Activated T-helper 1 cell treated with anti-CD3 and anti-CD28 coated beads, Interleukin-12 subunit alpha, Interleukin-12 subunit beta, Interleukin-2, Interleukin-4 antibody, amounts not matched to agents 30 ng/mL and 10 ng/mL and 1 ng/mL, durations not matched to agents 14 hours and 24 hours and 36 hours (primary cell): ENCODE measurements around the gene SF3B2. TPM values are rescaled to one million over a fixed set of nuclear protein-coding genes. Genes with fewer than 3 reads are reported as not detected.
"Not testable (repeated sequence)": the region's sequence is repeated elsewhere in the genome, so short reads cannot be mapped to it uniquely, and the experiment has no call there.

ENCODE experiments used
- DNase-seq: peaks from one replicate; pipeline ENCODE4 v3.0.0; 2021; ENCODE audit warnings: low spot score
- H3K27ac Mint-ChIP-seq: one replicate; pipeline ENCODE4 v1.8.0; 2021; ENCODE audit warnings: mild to moderate bottlenecking, mixed read lengths
- H3K27me3 Mint-ChIP-seq: one replicate; pipeline ENCODE4 v1.8.0; 2022; ENCODE audit warnings: mild to moderate bottlenecking, moderate library complexity, mixed read lengths; ENCODE audit not compliant: insufficient read depth
- H3K36me3 Mint-ChIP-seq: one replicate; pipeline ENCODE4 v1.8.0; 2021; ENCODE audit warnings: low read depth, mixed read lengths
- H3K4me1 Mint-ChIP-seq: one replicate; pipeline ENCODE4 v1.8.0; 2021; ENCODE audit warnings: low read depth, mixed read lengths
- H3K4me3 Mint-ChIP-seq: one replicate; pipeline ENCODE4 v1.8.0; 2021; ENCODE audit warnings: mild to moderate bottlenecking, moderate library complexity, mixed read lengths
- H3K9me3 Mint-ChIP-seq: one replicate; pipeline ENCODE4 v1.8.0; 2021; ENCODE audit warnings: mixed read lengths
- intact Hi-C: fragments of 100-400 bp; cut with micrococcal nuclease; formaldehyde crosslinking; loops from one replicate; pipeline ENCODE4 v1.15.1; 2024
- total RNA-seq: library from RNA; stranded (reverse); gene quantifications from 2 replicates; pipeline ENCODE4 v1.2.3, GENCODE V29; 2022

SF3B2 gene
- total RNA-seq, 1 donor from 2014 or later: 267 TPM

DNA sequence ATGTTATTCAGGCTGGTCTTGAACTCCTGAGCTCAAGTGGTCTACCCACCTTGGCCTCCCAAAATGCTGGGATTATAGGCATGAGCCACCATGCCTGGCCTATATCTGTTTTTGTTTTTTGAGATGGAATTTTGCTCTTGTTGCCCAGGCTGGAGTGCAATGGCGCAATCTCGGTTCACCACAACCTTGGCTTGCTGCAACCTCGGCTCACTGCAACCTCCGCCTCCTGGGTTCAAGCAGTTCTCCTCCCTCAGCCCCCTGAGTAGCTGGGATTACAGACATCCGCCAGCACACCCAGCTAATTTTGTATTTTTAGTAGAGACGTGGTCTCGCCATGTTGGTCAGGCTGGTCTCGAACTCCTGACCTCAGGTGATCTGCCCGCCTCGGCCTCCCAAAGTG is 47.6 kb downstream of the SF3B2 start:
- Mint-ChIP-seq H3K4me1 (peaks cover 45% of the 10 kb centered on the region), H3K36me3 (peaks cover 21% of the 10 kb centered on the region)
- H3K27ac Mint-ChIP-seq, H3K4me3 Mint-ChIP-seq, H3K27me3 Mint-ChIP-seq, DNase-seq, H3K9me3 Mint-ChIP-seq: not testable (repeated sequence)
- intact Hi-C loops: loop anchor here (1.0 to 2.0 kb wide), 4 partner anchors 14 to 29 kb away; partner anchors contain the start of gene PACS1

DNA sequence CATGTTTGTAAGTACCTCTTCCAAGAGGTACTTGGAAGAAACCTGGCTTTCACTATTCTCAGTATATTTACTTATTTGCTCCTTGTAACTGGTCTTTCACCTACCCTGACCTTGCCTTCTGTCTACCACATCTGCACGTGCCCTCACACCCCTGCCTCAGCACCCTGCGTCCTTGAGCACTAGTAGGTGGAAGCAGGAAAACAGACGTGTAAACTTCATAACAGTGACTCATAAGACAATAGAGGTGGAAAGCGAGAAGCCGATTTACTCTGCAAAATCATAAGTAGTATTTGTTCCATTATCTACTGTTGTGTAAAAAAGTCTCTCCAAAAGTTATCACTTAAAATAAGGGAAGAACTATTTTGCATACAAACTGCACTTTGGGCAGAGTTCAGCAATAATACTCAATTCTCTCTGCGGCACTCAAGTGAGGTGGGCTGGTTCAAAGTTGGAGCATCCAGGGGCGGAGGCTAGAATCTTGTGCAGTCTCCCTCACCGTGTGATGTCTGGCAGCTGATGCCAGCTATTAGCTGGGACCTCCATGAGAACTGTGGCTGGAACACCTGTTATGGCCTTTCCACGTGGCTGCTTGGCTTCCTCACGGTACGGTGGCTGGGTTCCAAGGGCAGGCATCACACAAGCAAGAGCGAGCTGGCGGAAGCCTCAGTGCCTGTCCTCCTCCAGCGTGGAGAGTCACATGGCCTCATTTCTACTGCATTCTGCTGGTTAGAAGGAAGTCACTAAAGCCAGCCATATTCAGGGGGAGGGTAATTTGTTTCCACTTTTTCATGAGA is 48.3 kb downstream of the SF3B2 start:
- intact Hi-C loops: loop anchor here (1.0 to 2.0 kb wide), 4 partner anchors 13 to 30 kb away; partner anchors contain the start of gene PACS1
- H3K36me3 Mint-ChIP-seq: peaks cover 21% of the 10 kb centered on the region

DNA sequence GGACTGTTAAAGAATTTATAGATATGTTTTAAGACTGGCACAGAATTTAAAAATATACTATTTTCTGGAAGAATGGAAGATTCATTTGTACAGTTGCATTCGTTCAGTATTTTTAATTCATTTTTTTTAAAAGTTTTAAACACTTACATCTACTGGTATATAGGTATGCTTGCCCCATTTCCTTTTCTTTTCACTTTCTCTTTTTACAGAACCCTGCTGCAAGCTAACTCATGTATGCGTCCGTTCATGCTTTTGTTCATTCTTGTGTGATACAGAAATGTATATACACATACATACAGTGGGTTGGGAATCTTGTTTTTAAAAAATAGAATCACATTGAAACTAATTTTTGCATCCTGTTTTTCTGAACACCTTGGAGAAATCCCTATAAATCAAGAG is 48.9 kb downstream of the SF3B2 start:
- intact Hi-C loops: loop anchor here (2.0 kb wide), 3 partner anchors 20 to 30 kb away; partner anchors contain the start of gene PACS1
- Mint-ChIP-seq H3K4me1 (peaks cover 59% of the 10 kb centered on the region), H3K27me3 (no peaks in the 10 kb centered on the region), H3K4me3 (peak overlapping the region; percentile 83), H3K9me3 (peaks cover 4% of the 10 kb centered on the region), H3K36me3 (peaks cover 27% of the 10 kb centered on the region), H3K27ac (peak overlapping the region; percentile 86)
- no peak for DNase-seq

More for the DNA sequence above, 48.3 kb downstream of the SF3B2 start:
- peak; percentile 63 for DNase-seq
- H3K4me1 Mint-ChIP-seq: peaks cover 53% of the 10 kb centered on the region
- peak overlapping the region; percentile 86 for H3K27ac Mint-ChIP-seq
- peak overlapping the region; percentile 83 for H3K4me3 Mint-ChIP-seq
- no peaks in the 10 kb centered on the region for H3K27me3 Mint-ChIP-seq
- peaks cover 4% of the 10 kb centered on the region for H3K9me3 Mint-ChIP-seq

DNA sequence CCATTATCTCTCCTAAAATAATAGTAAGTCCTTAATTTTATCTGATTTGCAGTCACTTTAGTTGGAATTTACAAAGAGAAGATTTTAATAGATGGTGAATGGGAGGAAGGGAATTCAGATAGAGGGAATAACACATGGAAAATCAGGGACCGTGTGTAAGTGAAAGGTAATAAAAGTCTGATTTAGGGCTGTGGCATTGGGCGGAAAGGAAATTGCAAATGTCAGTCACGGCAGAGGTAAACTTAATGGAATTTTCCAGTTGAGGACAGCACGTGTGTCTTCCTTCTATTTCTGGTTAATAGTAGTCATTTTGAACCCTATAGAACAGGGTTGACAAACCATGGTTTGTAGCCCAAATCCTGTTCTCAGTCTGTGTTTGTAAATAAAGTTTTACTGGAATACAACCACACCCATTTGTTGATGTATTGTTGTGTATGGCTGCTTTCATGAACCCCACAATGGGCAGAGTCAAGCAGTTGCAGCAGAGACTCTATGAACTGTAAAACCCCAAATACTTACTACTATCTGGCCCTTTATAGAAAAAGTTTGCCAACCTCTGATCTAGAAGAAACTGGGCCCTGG is 52.0 kb downstream of the SF3B2 start:
- Mint-ChIP-seq H3K36me3 (peaks cover 34% of the 10 kb centered on the region), H3K4me1 (peaks cover 78% of the 10 kb centered on the region), H3K4me3 (no peak overlapping the region), H3K9me3 (peaks cover 10% of the 10 kb centered on the region), H3K27ac (peak overlapping the region; percentile 4), H3K27me3 (no peaks in the 10 kb centered on the region)
- DNase-seq: no peak
- intact Hi-C loops: no loop called here

DNA sequence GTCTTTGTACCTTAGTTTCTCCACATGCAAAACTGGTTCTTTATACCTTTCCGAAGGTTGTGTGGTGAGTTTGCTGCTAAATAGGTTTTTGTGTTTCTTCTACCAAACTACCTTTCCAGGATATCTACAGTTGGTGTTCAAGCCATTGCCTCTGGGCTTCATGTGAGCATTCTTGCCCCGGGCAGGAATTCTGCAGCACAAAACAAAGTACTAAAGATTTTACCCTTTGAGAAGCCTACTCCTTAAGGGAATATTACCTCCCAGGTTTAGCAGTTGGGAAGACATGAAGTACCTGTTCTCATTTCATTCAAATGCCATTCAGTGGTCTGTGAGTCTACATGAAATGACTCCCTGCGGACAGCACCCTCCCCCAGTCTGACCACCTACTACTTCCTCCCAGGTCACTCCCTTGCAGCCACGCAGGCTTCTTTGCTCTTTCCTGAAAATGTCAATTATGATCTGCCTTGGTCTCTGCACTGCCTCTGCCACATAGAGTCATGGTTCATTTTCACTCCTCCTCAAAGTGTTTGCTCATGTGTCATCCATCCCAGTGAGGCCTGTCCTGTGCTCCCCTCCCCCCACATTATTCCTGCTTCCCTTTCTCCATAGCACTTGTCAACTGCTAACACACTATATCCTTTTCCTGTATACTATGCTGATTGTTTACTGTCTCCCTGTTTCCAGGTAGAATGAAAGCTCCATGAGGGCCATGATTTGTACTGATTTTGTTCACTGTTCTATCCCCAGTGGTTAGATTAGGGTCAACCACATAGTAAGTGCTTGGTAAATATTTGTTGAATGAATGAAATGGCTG is 54.8 kb downstream of the SF3B2 start:
- H3K9me3 Mint-ChIP-seq: peaks cover 10% of the 10 kb centered on the region
- H3K27me3 Mint-ChIP-seq: no peaks in the 10 kb centered on the region
- intact Hi-C loops: no loop called here
- peaks cover 21% of the 10 kb centered on the region for H3K36me3 Mint-ChIP-seq
- peaks cover 74% of the 10 kb centered on the region for H3K4me1 Mint-ChIP-seq
- DNase-seq: no peak
- H3K27ac Mint-ChIP-seq: peak overlapping the region; percentile 74
- peak overlapping the region; percentile 47 for H3K4me3 Mint-ChIP-seq

DNA sequence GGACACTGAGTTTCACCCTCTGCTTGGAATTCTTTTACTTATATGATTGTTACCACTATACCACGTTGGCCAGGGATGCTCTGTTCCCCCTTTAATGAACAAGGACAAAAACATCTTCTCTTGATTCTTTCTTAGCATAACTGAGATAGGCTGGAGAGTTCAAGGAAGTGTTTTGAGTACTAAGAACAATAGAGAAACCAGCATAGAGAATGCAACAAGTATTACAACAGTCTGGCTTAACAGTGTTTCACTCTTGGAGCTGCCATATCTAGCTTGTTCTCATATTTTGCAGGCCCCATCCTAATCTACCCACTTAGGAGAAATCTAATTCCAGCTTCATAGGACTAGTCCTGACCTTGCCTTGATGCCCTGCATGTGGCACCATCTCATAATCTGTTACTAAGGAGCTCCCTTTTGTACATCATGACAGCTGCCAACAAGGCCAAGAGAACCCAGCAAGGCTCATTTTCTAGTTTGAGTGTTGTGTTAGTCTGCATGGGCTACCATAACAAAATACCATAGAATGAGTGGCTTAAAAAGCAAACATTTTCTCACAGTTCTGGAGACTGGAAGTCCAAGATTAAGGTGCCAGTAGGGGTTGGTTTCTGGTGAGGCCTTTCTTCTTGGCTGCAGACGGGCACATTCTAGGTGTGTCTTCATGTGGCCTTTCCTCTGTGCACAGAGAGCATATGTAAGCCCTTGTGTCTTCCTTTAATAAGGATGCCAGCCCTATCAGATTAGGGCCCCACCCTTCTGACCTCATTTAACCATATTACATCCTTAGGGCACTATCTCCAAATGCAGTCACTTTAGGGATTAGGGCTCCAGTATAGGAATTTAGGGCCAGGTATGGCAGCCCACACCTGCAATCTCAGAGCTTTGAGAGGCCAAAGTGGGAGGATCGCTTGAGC is 55.7 kb downstream of the SF3B2 start:
- peak overlapping the region; percentile 47 for H3K4me3 Mint-ChIP-seq
- peaks cover 81% of the 10 kb centered on the region for H3K4me1 Mint-ChIP-seq
- H3K9me3 Mint-ChIP-seq: peaks cover 10% of the 10 kb centered on the region
- DNase-seq: no peak
- H3K27me3 Mint-ChIP-seq: no peaks in the 10 kb centered on the region
- intact Hi-C loops: no loop called here
- H3K27ac Mint-ChIP-seq: peak overlapping the region; percentile 74
- peaks cover 21% of the 10 kb centered on the region for H3K36me3 Mint-ChIP-seq

DNA sequence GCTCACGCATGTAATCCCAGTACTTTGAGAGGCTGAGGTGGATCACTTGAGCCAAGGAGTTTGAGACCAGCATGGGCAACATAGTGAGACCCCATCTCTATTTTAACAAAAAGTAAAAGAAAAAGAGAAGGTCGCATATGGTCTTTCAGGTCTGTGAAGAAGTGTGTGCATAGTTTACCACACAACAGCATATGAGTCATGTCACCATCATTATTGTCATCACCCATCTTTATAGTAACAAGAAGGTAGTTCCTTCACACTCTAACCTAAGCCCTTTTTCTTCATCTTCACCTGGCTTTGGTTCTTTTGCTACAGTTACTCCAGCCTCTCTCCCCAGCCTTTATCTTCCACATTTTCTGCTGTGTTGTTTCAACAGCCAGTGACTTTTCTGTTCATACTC is 57.1 kb downstream of the SF3B2 start:
- DNase-seq: no peak
- Mint-ChIP-seq H3K9me3 (peaks cover 6% of the 10 kb centered on the region), H3K36me3 (peaks cover 16% of the 10 kb centered on the region), H3K4me3 (no peak overlapping the region), H3K4me1 (peaks cover 82% of the 10 kb centered on the region), H3K27ac (peak overlapping the region; percentile 87), H3K27me3 (no peaks in the 10 kb centered on the region)
- intact Hi-C loops: no loop called here

DNA sequence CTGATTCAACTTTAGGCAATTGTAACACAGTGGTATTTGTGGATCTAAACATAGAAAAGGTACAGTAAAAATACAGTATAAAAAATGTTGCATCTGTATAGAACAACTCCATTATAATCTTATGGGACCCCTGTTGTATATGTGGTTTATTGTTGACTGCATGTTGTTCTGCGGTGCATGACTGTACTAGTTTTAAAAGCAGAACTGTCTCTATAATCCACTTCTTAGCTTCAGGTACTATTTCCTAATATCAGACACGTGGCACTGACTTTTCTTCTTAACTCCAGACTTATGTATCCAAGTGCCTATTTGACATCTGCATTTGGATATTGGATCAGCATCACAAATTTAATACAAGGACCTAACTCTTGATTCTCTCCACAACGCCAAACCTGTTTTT is 59.0 kb downstream of the SF3B2 start:
- no peak for DNase-seq
- H3K9me3 Mint-ChIP-seq: peaks cover 6% of the 10 kb centered on the region
- no peaks in the 10 kb centered on the region for H3K27me3 Mint-ChIP-seq
- H3K27ac Mint-ChIP-seq: peak overlapping the region; percentile 59
- H3K4me1 Mint-ChIP-seq: peaks cover 75% of the 10 kb centered on the region
- intact Hi-C loops: no loop called here
- peaks cover 10% of the 10 kb centered on the region for H3K36me3 Mint-ChIP-seq
- H3K4me3 Mint-ChIP-seq: no peak overlapping the region

DNA sequence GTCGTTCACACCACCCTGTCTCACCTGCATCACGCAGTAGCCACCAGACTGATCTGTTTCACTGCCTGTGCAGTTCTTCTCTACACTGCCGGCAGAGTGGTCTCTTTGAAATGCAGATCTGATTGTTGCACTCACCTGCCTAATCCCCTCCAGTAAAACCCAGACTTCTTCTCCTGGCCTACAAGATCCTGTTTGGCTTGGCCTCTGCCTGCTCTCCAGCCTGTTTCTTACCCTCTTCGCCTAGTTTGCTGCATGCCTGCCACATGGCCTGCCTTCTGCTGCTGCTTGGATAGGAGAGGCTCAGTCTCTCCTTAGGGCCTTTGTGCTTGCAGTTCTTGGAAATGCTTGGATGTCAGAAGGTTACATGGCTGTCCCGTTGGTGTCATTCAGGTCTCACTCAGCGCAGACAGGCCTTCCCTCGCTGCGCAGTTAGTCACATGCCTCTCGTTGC is 59.9 kb downstream of the SF3B2 start:
- Mint-ChIP-seq H3K4me1 (peaks cover 79% of the 10 kb centered on the region), H3K4me3 (no peak overlapping the region), H3K36me3 (peaks cover 7% of the 10 kb centered on the region), H3K27me3 (no peaks in the 10 kb centered on the region), H3K9me3 (peaks cover 5% of the 10 kb centered on the region), H3K27ac (no peak overlapping the region)
- no peak for DNase-seq
- intact Hi-C loops: no loop called here

DNA sequence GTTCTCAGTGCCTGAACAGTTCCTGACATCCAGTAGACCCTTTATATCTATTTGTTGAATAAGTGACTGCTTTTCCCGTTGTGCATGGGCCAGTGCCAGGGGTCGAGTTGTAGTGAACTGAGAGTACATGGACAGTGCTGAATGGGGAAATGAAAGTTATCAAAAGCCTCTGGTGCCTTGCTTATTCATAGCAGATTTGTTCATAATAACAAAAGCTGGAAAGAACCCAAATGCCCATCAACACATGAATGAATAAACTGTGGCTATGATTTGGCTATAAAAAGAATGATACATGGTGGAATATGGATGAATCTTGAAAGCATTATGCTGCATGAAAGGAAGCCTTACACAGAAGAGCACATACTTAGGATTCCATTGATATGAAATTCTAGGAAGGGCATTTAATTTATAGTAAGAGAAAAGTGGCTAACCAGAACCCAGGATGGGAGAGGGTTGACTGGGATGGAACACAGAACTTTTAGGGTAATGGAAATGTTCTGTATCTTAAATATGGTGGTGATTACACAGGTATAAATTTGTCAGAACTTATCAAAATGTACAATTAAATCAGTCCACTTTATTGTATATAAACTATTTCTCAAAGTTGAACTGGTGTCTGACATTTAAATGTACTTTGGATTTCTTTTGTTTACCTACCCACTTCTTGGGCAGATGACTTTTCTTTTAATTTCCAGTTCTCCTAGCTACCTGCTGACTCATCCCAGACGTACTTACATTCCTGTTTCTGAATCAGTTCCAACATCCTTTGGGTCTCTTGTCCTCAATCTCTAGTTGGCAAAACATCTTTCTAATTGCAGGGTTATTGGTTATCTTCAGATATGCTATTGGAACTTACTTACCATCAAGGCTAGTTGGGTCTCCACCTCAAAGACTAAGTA is 60.7 kb downstream of the SF3B2 start:
- Mint-ChIP-seq H3K27me3 (no peaks in the 10 kb centered on the region), H3K4me1 (peaks cover 76% of the 10 kb centered on the region), H3K4me3 (peak overlapping the region; percentile 35), H3K36me3 (peaks cover 2% of the 10 kb centered on the region), H3K27ac (peak overlapping the region; percentile 37), H3K9me3 (no peaks in the 10 kb centered on the region)
- no peak for DNase-seq
- intact Hi-C loops: loop anchor here (1.0 kb wide), 2 partner anchors 13 to 32 kb away; no protein-coding TSS in a partner anchor

DNA sequence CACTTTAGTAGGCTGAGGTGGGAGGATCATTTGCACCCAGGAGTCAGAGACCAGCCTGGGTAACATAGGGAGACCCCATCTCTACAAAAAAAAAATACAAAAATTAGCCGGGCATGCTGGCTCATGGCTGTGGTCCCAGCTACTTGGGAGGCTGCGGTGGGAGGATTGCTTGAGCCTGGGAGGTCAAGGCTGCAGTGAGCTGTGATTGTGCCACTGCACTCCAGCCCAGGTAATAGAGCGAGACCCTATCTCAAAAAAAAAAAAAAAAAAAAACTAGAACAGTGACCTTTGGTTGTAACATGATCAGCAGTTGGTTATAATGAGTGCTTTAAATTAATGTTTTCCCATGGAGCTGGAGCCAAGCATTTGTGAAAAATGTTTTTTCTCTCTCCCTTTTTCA is 62.8 kb downstream of the SF3B2 start:
- H3K36me3 Mint-ChIP-seq, H3K9me3 Mint-ChIP-seq, H3K27me3 Mint-ChIP-seq, intact Hi-C loops, DNase-seq: not testable (repeated sequence)
- Mint-ChIP-seq H3K27ac (peak overlapping the region; percentile 88), H3K4me1 (peaks cover 73% of the 10 kb centered on the region), H3K4me3 (peak overlapping the region; percentile 62)
